SK-N-SH (cell line): ENCODE measurements around the gene MBD3.

Experiments
- FOXM1 ChIP-seq: IDR thresholded peaks from 2 replicates; pipeline ENCODE4 v1.4.0; 2012; ENCODE audit warnings: low read depth, mild to moderate bottlenecking
- RFX5 ChIP-seq: IDR thresholded peaks from 2 replicates; pipeline ENCODE4 v1.6.1; 2012; ENCODE audit warnings: mild to moderate bottlenecking, improper control_type of control experiment, low read length
- RXRA ChIP-seq: IDR thresholded peaks from 2 replicates; pipeline ENCODE4 v1.4.0; 2012; ENCODE audit warnings: low read depth, mild to moderate bottlenecking, borderline replicate concordance
- SMC3 ChIP-seq: IDR thresholded peaks from 2 replicates; pipeline ENCODE4 v1.6.1; 2012; ENCODE audit warnings: low read depth, low read length, improper control_type of control experiment
- YY1 ChIP-seq: IDR thresholded peaks from 2 replicates; pipeline ENCODE4 v1.4.0; 2012; ENCODE audit warnings: low read depth, mild to moderate bottlenecking
- TF ChIP-seq, protein P1 (sequence below): fragments of 200-600 bp; sonication (generic); IDR thresholded peaks from 2 replicates; pipeline ENCODE4 v1.6.1; 2017; ENCODE audit warnings: antibody characterized with exemption, mild to moderate bottlenecking, moderate library complexity

DNA sequence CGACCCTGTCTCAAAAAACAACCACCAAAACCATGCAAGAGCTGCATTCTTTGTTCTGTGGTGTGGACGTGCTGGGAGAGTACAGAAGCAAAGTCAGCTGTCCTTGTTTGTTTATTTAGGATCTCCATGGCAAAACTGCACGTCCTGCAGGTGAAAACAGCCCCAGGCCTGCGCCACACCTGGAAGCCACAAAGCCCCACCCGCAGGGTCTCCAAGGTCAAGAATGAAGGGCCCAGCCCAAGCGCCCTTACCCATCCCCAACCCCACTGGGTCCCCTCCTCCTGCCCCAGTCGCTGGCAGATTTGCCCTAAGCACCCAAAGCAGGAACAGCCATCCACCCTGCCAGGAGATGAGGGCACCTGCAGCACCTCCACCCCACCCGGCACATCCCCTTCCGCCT, 10.5 kb downstream of the MBD3 start:
- TF ChIP-seq FOXM1 (no peak), YY1 (no peak), RFX5 (no peak), SMC3 (no peak), RXRA (no peak)
- TF ChIP-seq, protein P1, sequence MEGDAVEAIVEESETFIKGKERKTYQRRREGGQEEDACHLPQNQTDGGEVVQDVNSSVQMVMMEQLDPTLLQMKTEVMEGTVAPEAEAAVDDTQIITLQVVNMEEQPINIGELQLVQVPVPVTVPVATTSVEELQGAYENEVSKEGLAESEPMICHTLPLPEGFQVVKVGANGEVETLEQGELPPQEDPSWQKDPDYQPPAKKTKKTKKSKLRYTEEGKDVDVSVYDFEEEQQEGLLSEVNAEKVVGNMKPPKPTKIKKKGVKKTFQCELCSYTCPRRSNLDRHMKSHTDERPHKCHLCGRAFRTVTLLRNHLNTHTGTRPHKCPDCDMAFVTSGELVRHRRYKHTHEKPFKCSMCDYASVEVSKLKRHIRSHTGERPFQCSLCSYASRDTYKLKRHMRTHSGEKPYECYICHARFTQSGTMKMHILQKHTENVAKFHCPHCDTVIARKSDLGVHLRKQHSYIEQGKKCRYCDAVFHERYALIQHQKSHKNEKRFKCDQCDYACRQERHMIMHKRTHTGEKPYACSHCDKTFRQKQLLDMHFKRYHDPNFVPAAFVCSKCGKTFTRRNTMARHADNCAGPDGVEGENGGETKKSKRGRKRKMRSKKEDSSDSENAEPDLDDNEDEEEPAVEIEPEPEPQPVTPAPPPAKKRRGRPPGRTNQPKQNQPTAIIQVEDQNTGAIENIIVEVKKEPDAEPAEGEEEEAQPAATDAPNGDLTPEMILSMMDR, result no peak
